Measurements from ENCODE around the gene CCDC86.

Gene CCDC86

DNA sequence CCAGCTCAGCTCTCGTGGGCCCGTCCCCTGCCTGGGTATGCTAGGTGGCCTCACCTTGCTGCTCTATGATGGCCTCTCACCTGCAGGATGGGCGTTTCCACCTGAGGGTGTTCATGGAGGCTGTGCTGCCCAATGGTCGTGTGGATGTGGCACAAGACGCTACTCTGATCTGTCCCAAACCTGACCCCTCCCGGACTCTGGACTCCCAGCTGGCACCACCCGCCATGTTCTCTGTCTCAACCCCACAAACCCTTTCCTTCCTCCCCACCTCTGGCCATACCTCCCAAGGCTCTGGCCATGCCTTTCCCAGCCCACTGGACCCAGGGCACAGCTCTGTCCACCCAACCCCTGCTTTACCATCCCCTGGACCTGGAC is 27.5 kb downstream of the CCDC86 start:
- in situ Hi-C loops (cut with MboI; ENCODE audit: low pct_unique_long_range_greater_than_20kb, low sequenced_read_pairs, unreplicated experiment) = no loop called here

DNA sequence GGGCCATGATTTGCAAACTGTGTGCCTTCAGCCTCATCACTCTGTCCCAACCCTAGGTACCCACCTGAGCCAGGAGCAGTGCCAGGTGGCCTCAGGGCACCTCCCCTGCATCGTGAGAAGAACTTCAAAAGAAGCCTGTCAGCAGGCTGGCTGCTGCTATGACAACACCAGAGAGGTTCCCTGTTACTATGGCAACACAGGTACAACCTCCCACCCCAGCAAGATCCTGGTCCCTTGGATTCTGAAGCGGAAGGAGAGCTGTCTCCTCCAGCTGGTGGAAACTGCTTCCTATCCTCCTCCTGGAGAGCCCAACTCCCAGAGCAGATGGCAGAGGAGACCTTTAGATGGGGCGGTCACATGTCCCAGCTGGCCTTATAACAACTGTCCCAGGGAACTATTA is 28.4 kb downstream of the CCDC86 start:
- TF ChIP-seq, protein P1, sequence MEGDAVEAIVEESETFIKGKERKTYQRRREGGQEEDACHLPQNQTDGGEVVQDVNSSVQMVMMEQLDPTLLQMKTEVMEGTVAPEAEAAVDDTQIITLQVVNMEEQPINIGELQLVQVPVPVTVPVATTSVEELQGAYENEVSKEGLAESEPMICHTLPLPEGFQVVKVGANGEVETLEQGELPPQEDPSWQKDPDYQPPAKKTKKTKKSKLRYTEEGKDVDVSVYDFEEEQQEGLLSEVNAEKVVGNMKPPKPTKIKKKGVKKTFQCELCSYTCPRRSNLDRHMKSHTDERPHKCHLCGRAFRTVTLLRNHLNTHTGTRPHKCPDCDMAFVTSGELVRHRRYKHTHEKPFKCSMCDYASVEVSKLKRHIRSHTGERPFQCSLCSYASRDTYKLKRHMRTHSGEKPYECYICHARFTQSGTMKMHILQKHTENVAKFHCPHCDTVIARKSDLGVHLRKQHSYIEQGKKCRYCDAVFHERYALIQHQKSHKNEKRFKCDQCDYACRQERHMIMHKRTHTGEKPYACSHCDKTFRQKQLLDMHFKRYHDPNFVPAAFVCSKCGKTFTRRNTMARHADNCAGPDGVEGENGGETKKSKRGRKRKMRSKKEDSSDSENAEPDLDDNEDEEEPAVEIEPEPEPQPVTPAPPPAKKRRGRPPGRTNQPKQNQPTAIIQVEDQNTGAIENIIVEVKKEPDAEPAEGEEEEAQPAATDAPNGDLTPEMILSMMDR (IDR thresholded peaks at IDR 0.05; ENCODE audit: extremely low read depth, insufficient read depth, missing control alignments) = no peak
- in situ Hi-C loops (cut with MboI; ENCODE audit: low pct_unique_long_range_greater_than_20kb, low sequenced_read_pairs, unreplicated experiment) = no loop called here
- no peak for DNase-seq (ENCODE audit: low spot score)

More for the DNA sequence above, 27.5 kb downstream of the CCDC86 start:
- DNase-seq (ENCODE audit: low spot score) = no peak
- TF ChIP-seq, protein P1 (IDR thresholded peaks at IDR 0.05; ENCODE audit: extremely low read depth, insufficient read depth, missing control alignments) = no peak

DNA sequence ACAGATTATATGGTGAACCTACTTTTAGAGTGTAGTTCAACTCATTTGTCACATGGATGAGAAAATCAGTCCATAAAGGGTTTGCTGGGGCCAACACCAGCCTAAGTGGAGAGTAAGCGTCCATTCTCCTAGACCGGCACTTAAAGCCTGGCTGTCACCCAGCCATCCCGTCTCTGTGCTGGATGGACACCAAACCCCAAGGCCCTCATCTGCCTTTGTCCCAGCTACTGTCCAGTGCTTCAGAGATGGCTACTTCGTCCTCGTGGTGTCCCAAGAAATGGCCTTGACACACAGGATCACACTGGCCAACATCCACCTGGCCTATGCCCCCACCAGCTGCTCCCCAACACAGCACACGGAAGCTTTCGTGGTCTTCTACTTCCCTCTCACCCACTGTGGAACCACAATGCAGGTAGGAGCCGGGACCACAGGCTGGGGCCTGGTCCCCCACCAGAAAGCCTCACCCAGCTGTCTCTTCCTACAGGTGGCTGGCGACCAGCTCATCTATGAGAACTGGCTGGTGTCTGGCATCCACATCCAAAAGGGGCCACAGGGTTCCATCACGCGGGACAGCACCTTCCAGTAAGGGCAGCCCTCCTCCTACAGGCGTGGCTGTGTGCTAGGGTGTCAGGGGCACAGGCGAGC is 28.9 kb downstream of the CCDC86 start:
- TF ChIP-seq, protein P1 (IDR thresholded peaks at IDR 0.05; ENCODE audit: extremely low read depth, insufficient read depth, missing control alignments) = no peak
- in situ Hi-C loops (cut with MboI; ENCODE audit: low pct_unique_long_range_greater_than_20kb, low sequenced_read_pairs, unreplicated experiment) = no loop called here
- DNase-seq (ENCODE audit: low spot score) = no peak

DNA sequence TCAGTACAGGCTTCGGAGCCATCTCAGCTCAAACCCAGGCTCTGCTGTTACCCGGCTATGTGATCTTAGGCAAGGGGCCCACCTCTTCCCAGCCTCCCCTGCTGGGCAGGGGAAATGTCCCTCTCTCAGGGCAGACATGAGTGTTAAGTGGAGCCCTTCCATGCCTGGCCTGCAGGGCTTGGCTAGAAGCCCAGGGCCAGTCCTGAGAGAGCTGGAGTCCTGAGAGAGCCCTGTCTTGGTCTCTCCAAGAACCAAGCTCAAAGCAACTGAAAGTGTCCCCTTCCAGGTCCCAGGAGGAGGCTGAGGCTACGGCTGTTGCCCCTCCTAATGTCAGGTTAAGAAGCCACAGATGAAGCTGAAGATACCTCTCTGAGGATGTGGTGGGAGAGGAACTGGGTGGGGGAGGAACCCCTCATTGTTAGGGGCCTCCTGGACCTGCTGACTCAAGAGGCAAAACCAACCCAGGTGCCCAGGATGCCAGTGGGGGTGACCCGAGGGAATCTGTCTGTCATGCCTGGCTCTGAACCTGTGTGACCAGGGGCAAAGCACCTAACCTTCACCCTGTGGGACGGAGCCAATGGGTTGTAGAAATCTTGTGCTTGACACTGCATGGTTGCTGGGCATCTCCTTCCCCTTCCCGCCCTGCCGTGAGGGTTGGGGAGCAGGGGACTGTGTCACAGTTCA is 29.6 kb downstream of the CCDC86 start:
- TF ChIP-seq, protein P1 (IDR thresholded peaks at IDR 0.05; ENCODE audit: extremely low read depth, insufficient read depth, missing control alignments) = no peak
- DNase-seq (ENCODE audit: low spot score) = no peak
- in situ Hi-C loops (cut with MboI; ENCODE audit: low pct_unique_long_range_greater_than_20kb, low sequenced_read_pairs, unreplicated experiment) = no loop called here

DNA sequence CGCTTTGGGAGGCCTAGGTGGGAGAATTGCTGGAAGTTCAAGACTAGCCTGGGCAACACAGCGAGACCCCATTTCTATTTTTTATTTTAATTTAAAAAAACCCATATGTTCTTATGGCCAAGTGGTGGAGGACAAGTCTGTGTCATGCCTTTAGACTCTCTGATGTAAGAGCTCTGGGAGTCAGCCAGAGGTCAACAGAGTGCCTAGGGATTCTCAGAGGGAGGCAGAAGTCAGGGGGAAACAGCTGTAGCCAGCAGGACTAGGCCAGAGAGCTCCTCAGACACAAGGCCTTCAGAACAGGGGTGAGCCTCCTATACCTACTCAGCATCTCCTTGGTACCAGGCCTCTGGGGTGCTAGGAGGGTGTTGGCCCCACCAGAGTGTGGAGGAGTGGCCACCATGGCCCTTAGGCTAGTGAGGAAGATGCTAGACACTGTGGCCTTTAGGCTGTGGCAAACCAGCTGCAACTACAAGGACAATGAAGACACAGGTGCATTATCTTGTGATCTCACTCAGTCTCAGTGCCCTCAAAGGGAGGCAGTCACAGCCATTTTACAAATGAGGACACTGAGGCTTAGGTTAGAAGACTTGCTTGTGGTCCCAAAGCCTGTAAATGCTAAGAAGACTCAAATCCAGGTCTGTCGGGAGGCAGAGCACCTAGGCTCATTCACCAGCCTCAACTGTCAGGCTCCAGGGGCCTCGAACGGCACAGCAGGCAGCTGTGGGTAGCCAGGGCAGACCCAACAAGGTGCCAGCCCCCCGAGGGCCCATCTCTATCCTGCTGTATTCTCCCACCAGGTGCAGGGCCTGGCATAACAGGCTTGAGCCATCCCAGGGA is 30.4 kb downstream of the CCDC86 start:
- TF ChIP-seq, protein P1 (IDR thresholded peaks at IDR 0.05; ENCODE audit: extremely low read depth, insufficient read depth, missing control alignments) = no peak
- no peak for DNase-seq (ENCODE audit: low spot score)
- in situ Hi-C loops (cut with MboI; ENCODE audit: low pct_unique_long_range_greater_than_20kb, low sequenced_read_pairs, unreplicated experiment) = no loop called here

DNA sequence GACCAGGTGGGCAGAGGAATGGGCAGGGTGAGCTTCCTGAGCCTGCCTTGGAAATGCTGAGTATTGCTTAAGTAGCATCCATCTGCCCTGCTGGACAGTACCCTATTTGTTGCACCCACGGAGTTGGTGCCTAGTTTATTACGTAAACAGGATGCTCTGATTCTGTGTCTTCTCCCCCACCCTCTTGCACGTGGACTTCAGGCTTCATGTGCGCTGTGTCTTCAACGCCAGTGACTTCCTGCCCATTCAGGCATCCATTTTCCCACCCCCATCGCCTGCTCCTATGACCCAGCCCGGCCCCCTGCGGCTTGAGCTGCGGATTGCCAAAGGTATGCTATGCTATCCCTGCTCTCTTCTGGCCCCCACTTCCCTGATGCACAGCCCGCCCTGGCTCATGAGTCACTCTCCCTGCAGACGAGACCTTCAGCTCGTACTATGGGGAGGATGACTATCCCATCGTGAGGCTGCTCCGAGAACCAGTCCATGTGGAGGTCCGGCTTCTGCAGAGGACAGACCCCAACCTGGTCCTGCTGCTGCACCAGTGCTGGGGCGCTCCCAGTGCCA is 31.1 kb downstream of the CCDC86 start:
- TF ChIP-seq, protein P1 (IDR thresholded peaks at IDR 0.05; ENCODE audit: extremely low read depth, insufficient read depth, missing control alignments) = no peak
- in situ Hi-C loops (cut with MboI; ENCODE audit: low pct_unique_long_range_greater_than_20kb, low sequenced_read_pairs, unreplicated experiment) = no loop called here
- no peak for DNase-seq (ENCODE audit: low spot score)
